Trophoblast cell (in vitro differentiated cells and primary cell): ENCODE measurements around the gene STYXL1. TPM values are rescaled to one million over a fixed set of nuclear protein-coding genes. Genes with fewer than 3 reads are reported as not detected.
A peak's percentile ranks its signal among the peaks of the same experiment; 100 is the strongest.
"Not testable (repeated sequence)": the region's sequence is repeated elsewhere in the genome, so short reads cannot be mapped to it uniquely, and the experiment has no call there.

Experiments used
- DNase-seq, 2 donors: peaks; one replicate each; pipeline ENCODE4 v3.0.0-alpha.2; 2016
- H2AFZ ChIP-seq: 2 replicates; pipeline ENCODE4 v1.6.1; 2013; ENCODE audit warnings: low read length, moderate library complexity, mild to moderate bottlenecking; ENCODE audit not compliant: insufficient read depth, poor library complexity
- H2AK5ac ChIP-seq: 2 replicates; pipeline ENCODE4 v1.6.1; 2013; ENCODE audit warnings: mild to moderate bottlenecking, low read length
- H2BK120ac ChIP-seq: 2 replicates; pipeline ENCODE4 v1.6.1; 2013; ENCODE audit warnings: low read length, mild to moderate bottlenecking, moderate library complexity; ENCODE audit not compliant: insufficient read depth, poor library complexity
- H2BK12ac ChIP-seq: 2 replicates; pipeline ENCODE4 v1.6.1; 2013; ENCODE audit warnings: mild to moderate bottlenecking, low read length, moderate library complexity
- H2BK5ac ChIP-seq: 2 replicates; pipeline ENCODE4 v1.6.1; 2013; ENCODE audit warnings: low read length, low read depth, moderate library complexity, mild to moderate bottlenecking; ENCODE audit not compliant: poor library complexity
- H3K14ac ChIP-seq: 2 replicates; pipeline ENCODE4 v1.6.1; 2013; ENCODE audit warnings: mild to moderate bottlenecking, low read length
- H3K18ac ChIP-seq: 2 replicates; pipeline ENCODE4 v1.6.1; 2013; ENCODE audit warnings: mild to moderate bottlenecking, low read length
- H3K23ac ChIP-seq: 2 replicates; pipeline ENCODE4 v1.6.1; 2013; ENCODE audit warnings: low read length
- H3K27ac ChIP-seq: 2 replicates; pipeline ENCODE4 v1.5.1; 2013; ENCODE audit warnings: low read depth, mild to moderate bottlenecking, inconsistent platforms, low read length, moderate library complexity
- H3K27me3 ChIP-seq: 2 replicates; pipeline ENCODE4 v1.6.1; 2013; ENCODE audit warnings: inconsistent platforms, mild to moderate bottlenecking, low read length, moderate library complexity; ENCODE audit not compliant: insufficient read depth
- H3K36me3 ChIP-seq, 2 experiments: 1 replicate in 1 of 2; 2 replicates in 1 of 2; pipeline ENCODE4 v1.6.1; 2013; ENCODE audit warnings: low read length in 2 of 2, mild to moderate bottlenecking in 2 of 2, moderate library complexity in 1 of 2; ENCODE audit not compliant: insufficient read depth in 2 of 2, control insufficient read depth in 1 of 2
- H3K4ac ChIP-seq: 2 replicates; pipeline ENCODE4 v1.6.1; 2013; ENCODE audit warnings: low read depth, mild to moderate bottlenecking, low read length, moderate library complexity
- H3K4me1 ChIP-seq, 2 experiments: 1 replicate in 1 of 2; 2 replicates in 1 of 2; pipeline ENCODE4 v1.6.1; 2013; ENCODE audit warnings: low read length in 2 of 2, mild to moderate bottlenecking in 2 of 2, moderate library complexity in 1 of 2; ENCODE audit not compliant: insufficient read depth in 2 of 2, control insufficient read depth in 1 of 2
- H3K4me2 ChIP-seq: 2 replicates; pipeline ENCODE4 v1.6.1; 2013; ENCODE audit warnings: inconsistent platforms, mild to moderate bottlenecking, low read length, moderate library complexity
- H3K4me3 ChIP-seq: 2 replicates; pipeline ENCODE4 v1.5.1; 2013; ENCODE audit warnings: mild to moderate bottlenecking, low read depth, low read length, inconsistent platforms
- H3K79me1 ChIP-seq: one replicate; pipeline ENCODE4 v1.6.1; 2013; ENCODE audit warnings: low read length
- H3K79me2 ChIP-seq: 2 replicates; pipeline ENCODE4 v1.6.1; 2013; ENCODE audit warnings: low read length, mild to moderate bottlenecking; ENCODE audit not compliant: control insufficient read depth, insufficient read depth, poor library complexity
- H3K9ac ChIP-seq: 2 replicates; pipeline ENCODE4 v1.6.1; 2013; ENCODE audit warnings: mild to moderate bottlenecking, low read length
- H3K9me3 ChIP-seq: 2 replicates; pipeline ENCODE4 v1.6.1; 2013; ENCODE audit warnings: low read depth, mild to moderate bottlenecking, control low read depth, inconsistent platforms, low read length; ENCODE audit not compliant: insufficient read depth
- H4K12ac ChIP-seq: 2 replicates; pipeline ENCODE4 v1.6.1; 2013; ENCODE audit warnings: low read depth, mild to moderate bottlenecking, low read length, moderate library complexity
- H4K8ac ChIP-seq: 2 replicates; pipeline ENCODE4 v1.6.1; 2013; ENCODE audit warnings: low read depth, mild to moderate bottlenecking, low read length, moderate library complexity
- H4K91ac ChIP-seq: one replicate; pipeline ENCODE4 v1.6.1; 2013; ENCODE audit warnings: low read depth, mild to moderate bottlenecking, low read length, moderate library complexity
- WGBS: extraction: QIAGEN DNeasy Blood & Tissue Kit; methylation state at CpG from one replicate; pipeline ENCODE4 v1.1.7; 2013; ENCODE audit warnings: missing lambda C conversion rate; ENCODE audit not compliant: insufficient read length, insufficient coverage; ENCODE audit errors: extremely low coverage; 5-methylcytosine and 5-hydroxymethylcytosine counted together
- polyA plus RNA-seq: library from polyadenylated mRNA; stranded (reverse); fragments of 200-250 nt; gene quantifications from 2 replicates; pipeline ENCODE4 v1.2.3, GENCODE V29; 2013

Gene STYXL1, protein sequence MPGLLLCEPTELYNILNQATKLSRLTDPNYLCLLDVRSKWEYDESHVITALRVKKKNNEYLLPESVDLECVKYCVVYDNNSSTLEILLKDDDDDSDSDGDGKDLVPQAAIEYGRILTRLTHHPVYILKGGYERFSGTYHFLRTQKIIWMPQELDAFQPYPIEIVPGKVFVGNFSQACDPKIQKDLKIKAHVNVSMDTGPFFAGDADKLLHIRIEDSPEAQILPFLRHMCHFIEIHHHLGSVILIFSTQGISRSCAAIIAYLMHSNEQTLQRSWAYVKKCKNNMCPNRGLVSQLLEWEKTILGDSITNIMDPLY
- polyA plus RNA-seq, result 36.7 and 42.0 TPM in 2 replicates

DNA sequence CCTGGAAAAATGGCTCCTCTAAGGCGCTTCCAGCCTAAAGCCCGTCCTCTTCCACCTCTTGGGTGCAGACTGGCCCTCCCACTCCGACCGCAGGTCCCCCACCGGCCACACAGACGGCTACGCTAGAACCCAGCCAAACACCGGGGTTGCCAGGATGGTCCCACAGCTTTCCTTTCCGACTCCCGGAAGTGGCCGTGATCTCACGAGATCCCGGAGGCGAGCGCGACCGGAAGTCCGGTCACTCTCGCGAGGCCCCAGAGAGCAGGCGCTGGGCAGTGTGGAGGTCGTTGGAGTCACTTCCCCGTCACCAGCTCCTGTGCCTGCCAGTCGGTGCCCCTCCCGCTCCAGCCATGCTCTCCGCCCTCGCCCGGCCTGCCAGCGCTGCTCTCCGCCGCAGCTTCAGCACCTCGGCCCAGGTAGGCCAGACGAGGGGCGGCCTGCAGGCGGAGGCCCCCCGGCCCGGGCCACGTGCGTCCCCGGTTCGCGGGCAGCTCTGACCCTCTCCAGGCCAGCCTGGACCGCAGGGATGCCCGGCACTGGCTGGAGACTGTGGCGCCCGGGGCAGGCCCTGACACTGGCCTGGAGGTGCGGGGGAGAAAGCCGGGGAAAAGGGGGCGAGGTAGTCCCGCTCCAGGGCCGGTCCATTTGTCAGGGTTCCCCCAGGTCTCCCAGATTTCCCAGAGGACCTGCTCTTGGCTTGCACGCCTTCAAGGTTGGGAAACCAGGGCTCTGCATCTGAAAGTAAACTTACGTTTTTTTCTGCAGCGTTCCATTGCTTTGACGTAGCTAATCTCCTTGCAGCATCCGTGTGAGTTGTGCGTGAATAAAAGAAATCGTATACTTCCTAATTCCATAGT is at the start of gene STYXL1, which contains the start of gene MDH2:
TSS of gene STYXL1 (minus strand) at position 190 of the 857 bp plus-strand sequence. CDS start 17,477 bp downstream, outside the sequence.
TSS of gene MDH2 (plus strand) at position 296 of the 857 bp plus-strand sequence. CDS start at position 351, 55 bp downstream.
- H3K23ac ChIP-seq, result no peak within 1 kb of the TSS
- no peaks in the 10 kb centered on the region for H3K27me3 ChIP-seq
- peak within 1 kb of the TSS; percentile 87 for H4K91ac ChIP-seq
- H4K12ac ChIP-seq, result peak within 1 kb of the TSS; percentile 84
- peak within 1 kb of the TSS; percentile 58 for H2AFZ ChIP-seq
- no peak within 1 kb of the TSS for H2BK12ac ChIP-seq
- H3K4me1 ChIP-seq, result peaks cover 4 to 8% of the 10 kb centered on the region in 2 experiments
- peak within 1 kb of the TSS; percentile 53 for H2AK5ac ChIP-seq
- peak within 1 kb of the TSS; percentile 79 for H3K27ac ChIP-seq
- H2BK5ac ChIP-seq, result peak within 1 kb of the TSS; percentile 43
- H4K8ac ChIP-seq, result peak within 1 kb of the TSS; percentile 95
- H3K36me3 ChIP-seq, result no peaks in the 10 kb centered on the region
- no CpG with 5 or more reads among the region's 58 CpGs for WGBS
- peak within 1 kb of the TSS; percentile 82 for H3K4me2 ChIP-seq
- H3K18ac ChIP-seq, result peak within 1 kb of the TSS; percentile 86
- H2BK120ac ChIP-seq, result peak within 1 kb of the TSS; percentile 66
- H3K9ac ChIP-seq, result peak within 1 kb of the TSS; percentile 97
- no peaks in the 10 kb centered on the region for H3K9me3 ChIP-seq
- peak; percentile 96 to 98 for DNase-seq
- H3K4me3 ChIP-seq, result peak within 1 kb of the TSS; percentile 94
- H3K79me2 ChIP-seq, result peaks cover 13% of the 10 kb centered on the region
- peak within 1 kb of the TSS; percentile 81 for H3K4ac ChIP-seq
- H3K14ac ChIP-seq, result peak within 1 kb of the TSS; percentile 93
- peaks cover 10% of the 10 kb centered on the region for H3K79me1 ChIP-seq

DNA sequence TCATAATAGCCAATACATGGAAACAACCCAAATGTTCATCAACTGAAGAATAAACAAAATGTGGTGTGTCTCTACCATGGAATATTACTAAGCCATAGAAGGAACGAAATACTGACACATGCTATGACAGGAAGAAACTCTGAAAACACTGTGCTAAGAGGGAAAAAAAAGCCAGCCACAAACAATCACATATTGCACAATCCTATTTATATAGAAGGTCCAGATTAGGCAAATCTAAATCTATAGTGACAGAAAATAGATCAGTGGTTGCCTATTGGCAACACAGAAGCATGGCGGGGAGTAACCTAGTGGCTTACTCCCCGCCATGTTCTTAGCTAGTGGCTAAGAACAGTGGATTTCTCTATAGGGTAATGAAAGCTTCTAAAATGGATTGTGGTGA is 48.1 kb upstream of the STYXL1 start:
- Histone ChIP-seq H3K79me2 (no peaks in the 10 kb centered on the region), H2AFZ (no peak overlapping the region), H3K14ac (no peak overlapping the region), H3K18ac (no peak overlapping the region), H2BK5ac (no peak overlapping the region), H3K27ac (no peak overlapping the region), H3K9me3 (no peaks in the 10 kb centered on the region), H2BK12ac (no peak overlapping the region), H4K8ac (no peak overlapping the region), H3K23ac (no peak overlapping the region), H4K91ac (no peak overlapping the region), H3K9ac (no peak overlapping the region), H3K4me1 (peaks cover 6 to 10% of the 10 kb centered on the region in 2 experiments), H4K12ac (no peak overlapping the region), H3K36me3 (no peaks in the 10 kb centered on the region), H2AK5ac (no peak overlapping the region), H3K4ac (no peak overlapping the region), H2BK120ac (no peak overlapping the region), H3K4me2 (no peak overlapping the region), H3K4me3 (no peak overlapping the region), H3K27me3 (no peaks in the 10 kb centered on the region), H3K79me1 (peaks cover 2% of the 10 kb centered on the region)
- WGBS, result no CpG with 5 or more reads among the region's 3 CpGs
- no peak for DNase-seq

DNA sequence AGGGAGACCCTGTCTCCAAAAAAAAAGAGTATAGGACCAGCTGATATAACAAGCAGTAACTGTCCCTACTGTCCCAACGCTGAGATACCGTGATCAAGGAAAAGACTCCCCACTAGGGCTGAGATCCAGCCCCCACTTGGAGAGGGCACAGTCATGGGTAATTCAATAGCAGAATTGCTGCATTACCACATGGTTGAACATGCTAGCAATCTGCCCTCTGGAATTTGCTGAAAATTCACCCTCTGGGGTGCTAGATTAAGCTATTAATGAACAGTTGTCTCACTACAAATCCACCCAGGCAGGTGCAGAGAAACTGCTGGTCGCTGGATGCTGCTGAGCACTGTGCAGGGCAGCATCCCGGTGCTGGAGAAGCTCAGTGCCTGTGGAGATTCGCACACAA is 46.5 kb upstream of the STYXL1 start:
- WGBS, result no CpG with 5 or more reads among the region's 5 CpGs

DNA sequence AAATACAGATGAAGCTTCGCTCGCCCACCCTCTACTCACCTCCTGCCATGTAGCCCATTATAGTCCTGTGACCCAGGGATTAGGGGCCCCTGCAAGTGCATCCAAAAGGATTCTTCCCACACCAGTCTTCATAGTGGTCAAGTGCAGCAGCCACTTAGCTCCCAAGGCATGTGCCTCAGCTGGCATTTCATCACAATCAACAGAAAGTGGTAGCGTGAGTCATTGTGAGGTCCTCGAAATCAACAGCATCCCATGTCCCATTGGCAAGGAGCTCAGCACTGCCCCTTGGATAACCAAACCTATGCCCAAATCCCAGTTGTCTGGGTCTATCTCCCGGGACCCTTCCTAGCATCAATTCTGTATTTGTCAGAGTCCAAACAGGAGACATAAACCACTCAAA is 45.7 kb upstream of the STYXL1 start:
- H3K27ac ChIP-seq, H2AFZ ChIP-seq, H3K79me1 ChIP-seq, DNase-seq, H3K9ac ChIP-seq, H3K14ac ChIP-seq, H3K79me2 ChIP-seq, H3K18ac ChIP-seq, H3K4ac ChIP-seq, H2BK5ac ChIP-seq, H4K12ac ChIP-seq, H2BK120ac ChIP-seq, H4K8ac ChIP-seq, H3K9me3 ChIP-seq, H3K4me3 ChIP-seq, H3K23ac ChIP-seq, H3K27me3 ChIP-seq, H4K91ac ChIP-seq, H3K4me2 ChIP-seq, H3K36me3 ChIP-seq, H2BK12ac ChIP-seq, H2AK5ac ChIP-seq: not testable (repeated sequence)
- H3K4me1 ChIP-seq, result peaks cover 18 to 20% of the 10 kb centered on the region in 2 experiments
- WGBS, result no CpG with 5 or more reads among the region's 5 CpGs

More for the DNA sequence above, 46.5 kb upstream of the STYXL1 start:
- not testable (repeated sequence) for H3K18ac ChIP-seq, H4K91ac ChIP-seq, H3K27ac ChIP-seq, H3K4me3 ChIP-seq, H3K27me3 ChIP-seq, H3K9me3 ChIP-seq, H3K36me3 ChIP-seq, H2BK5ac ChIP-seq, H3K14ac ChIP-seq, H3K23ac ChIP-seq, H3K4me2 ChIP-seq, DNase-seq, H4K12ac ChIP-seq, H2BK120ac ChIP-seq, H2BK12ac ChIP-seq, H3K79me1 ChIP-seq, H3K79me2 ChIP-seq, H2AFZ ChIP-seq, H3K4ac ChIP-seq, H2AK5ac ChIP-seq, H4K8ac ChIP-seq, H3K9ac ChIP-seq
- H3K4me1 ChIP-seq, result peaks cover 15 to 18% of the 10 kb centered on the region in 2 experiments
